ENCODE measurements around the gene KLK11. TPM values are rescaled to one million over a fixed set of nuclear protein-coding genes. Genes with fewer than 3 reads are reported as not detected.
"Not testable (repeated sequence)": the region's sequence is repeated elsewhere in the genome, so short reads cannot be mapped to it uniquely, and the experiment has no call there.

The KLK11 gene
- total RNA-seq, 1 donor from 2014 or later = not detected

- no peak overlapping the region for H3K4me3 Mint-ChIP-seq (ENCODE audit: unreplicated experiment)
- H3K9me3 Mint-ChIP-seq (ENCODE audit: unreplicated experiment) = peaks cover 4% of the 10 kb centered on the region
- no peaks in the 10 kb centered on the region for H3K4me1 Mint-ChIP-seq (ENCODE audit: low read depth, unreplicated experiment)
- DNase-seq = no peak
- H3K27me3 Mint-ChIP-seq (ENCODE audit: unreplicated experiment) = peaks cover 16% of the 10 kb centered on the region
- no peak for TF ChIP-seq CTCF (IDR thresholded peaks at IDR 0.05; ENCODE audit: partially characterized antibody, unreplicated experiment)
- H3K27ac Mint-ChIP-seq (ENCODE audit: unreplicated experiment) = no peak overlapping the region
- H3K36me3 Mint-ChIP-seq (ENCODE audit: unreplicated experiment) = no peaks in the 10 kb centered on the region
Observed at GRCh38 chr19:50998061-50998460, 28.4 kb downstream of the KLK11 start.

GRCh38 chr19:50994129-50994528 is 32.3 kb downstream of the KLK11 start:
- H3K27ac Mint-ChIP-seq (ENCODE audit: unreplicated experiment) = no peak overlapping the region
- no peaks in the 10 kb centered on the region for H3K4me1 Mint-ChIP-seq (ENCODE audit: low read depth, unreplicated experiment)
- H3K27me3 Mint-ChIP-seq (ENCODE audit: unreplicated experiment) = peaks cover 13% of the 10 kb centered on the region
- no peak for DNase-seq
- H3K9me3 Mint-ChIP-seq (ENCODE audit: unreplicated experiment) = peaks cover 8% of the 10 kb centered on the region
- no peak overlapping the region for H3K4me3 Mint-ChIP-seq (ENCODE audit: unreplicated experiment)
- no peak for TF ChIP-seq CTCF (IDR thresholded peaks at IDR 0.05; ENCODE audit: partially characterized antibody, unreplicated experiment)
- H3K36me3 Mint-ChIP-seq (ENCODE audit: unreplicated experiment) = no peaks in the 10 kb centered on the region

- Mint-ChIP-seq H3K9me3 (ENCODE audit: unreplicated experiment) (peaks cover 8% of the 10 kb centered on the region), H3K27ac (ENCODE audit: unreplicated experiment) (no peak overlapping the region), H3K36me3 (ENCODE audit: unreplicated experiment) (no peaks in the 10 kb centered on the region), H3K4me3 (ENCODE audit: unreplicated experiment) (no peak overlapping the region), H3K27me3 (ENCODE audit: unreplicated experiment) (peaks cover 10% of the 10 kb centered on the region), H3K4me1 (ENCODE audit: low read depth, unreplicated experiment) (no peaks in the 10 kb centered on the region)
- DNase-seq = no peak
- no peak for TF ChIP-seq CTCF (IDR thresholded peaks at IDR 0.05; ENCODE audit: partially characterized antibody, unreplicated experiment)
Observed at GRCh38 chr19:50992666-50993035, 33.8 kb downstream of the KLK11 start.

GRCh38 chr19:50984416-50984815 is 42.0 kb downstream of the KLK11 start:
- not testable (repeated sequence) for H3K36me3 Mint-ChIP-seq (ENCODE audit: unreplicated experiment); H3K9me3 Mint-ChIP-seq (ENCODE audit: unreplicated experiment); H3K27ac Mint-ChIP-seq (ENCODE audit: unreplicated experiment); H3K4me3 Mint-ChIP-seq (ENCODE audit: unreplicated experiment); H3K4me1 Mint-ChIP-seq (ENCODE audit: low read depth, unreplicated experiment); DNase-seq; H3K27me3 Mint-ChIP-seq (ENCODE audit: unreplicated experiment)

GRCh38 chr19:50983625-50984292 is 42.7 kb downstream of the KLK11 start, which contains the start of gene KLK7:
KLK7 (minus strand) TSS chr19:50983917; CDS start chr19:50982399, 1,518 bp downstream.
- H3K36me3 Mint-ChIP-seq (ENCODE audit: unreplicated experiment) = no peaks in the 10 kb centered on the region
- no peak for DNase-seq
- no peaks in the 10 kb centered on the region for H3K9me3 Mint-ChIP-seq (ENCODE audit: unreplicated experiment)
- no peak for TF ChIP-seq CTCF (IDR thresholded peaks at IDR 0.05; ENCODE audit: partially characterized antibody, unreplicated experiment)
- H3K27me3 Mint-ChIP-seq (ENCODE audit: unreplicated experiment) = peaks cover 10% of the 10 kb centered on the region
- H3K4me3 Mint-ChIP-seq (ENCODE audit: unreplicated experiment) = no peak within 1 kb of the TSS
- no peaks in the 10 kb centered on the region for H3K4me1 Mint-ChIP-seq (ENCODE audit: low read depth, unreplicated experiment)
- no peak within 1 kb of the TSS for H3K27ac Mint-ChIP-seq (ENCODE audit: unreplicated experiment)
